Urothelium cell line (cell line): ENCODE data around the gene PBX1.

ENCODE experiments used
- DNase-seq: peaks from one replicate; pipeline ENCODE4 v3.0.0; 2011; ENCODE audit warnings: low spot score, mixed read lengths
- FAIRE-seq: peaks from 2 replicates; lab custom pipeline; 2011; peaks lifted over from hg19 to GRCh38; lab: Jason Lieb, UNC

PBX1 gene

GRCh38 chr1:164841702-164842465 is 282.9 kb downstream of the PBX1 start:
- no peak for DNase-seq
- no peak for FAIRE-seq

- DNase-seq = no peak
- FAIRE-seq = no peak
Observed at GRCh38 chr1:164842870-164843269, 283.9 kb downstream of the PBX1 start.

- FAIRE-seq (no peak), DNase-seq (no peak)
Observed at GRCh38 chr1:164843743-164844500, 284.9 kb downstream of the PBX1 start.

- FAIRE-seq = no peak
Observed at GRCh38 chr1:164846731-164847691, 288.0 kb downstream of the PBX1 start.

GRCh38 chr1:164853146-164853545 is 294.2 kb downstream of the PBX1 start:
- FAIRE-seq = no peak

More at GRCh38 chr1:164846731-164847691, 288.0 kb downstream of the PBX1 start:
- DNase-seq = no peak

GRCh38 chr1:164855716-164856329 is 296.8 kb downstream of the PBX1 start:
- FAIRE-seq (no peak), DNase-seq (no peak)

More at GRCh38 chr1:164853146-164853545, 294.2 kb downstream of the PBX1 start:
- DNase-seq = no peak

GRCh38 chr1:164856381-164856780 is 297.4 kb downstream of the PBX1 start:
- FAIRE-seq (no peak), DNase-seq (no peak)

GRCh38 chr1:164857439-164857838 is 298.5 kb downstream of the PBX1 start:
- DNase-seq = no peak
- FAIRE-seq = no peak

- DNase-seq = no peak
Observed at GRCh38 chr1:164858096-164858632, 299.2 kb downstream of the PBX1 start.

GRCh38 chr1:164861632-164862031 is 302.6 kb downstream of the PBX1 start:
- no peak for DNase-seq
- FAIRE-seq = no peak

More at GRCh38 chr1:164858096-164858632, 299.2 kb downstream of the PBX1 start:
- FAIRE-seq = no peak

GRCh38 chr1:164863056-164863455 is 304.1 kb downstream of the PBX1 start:
- FAIRE-seq (no peak), DNase-seq (no peak)

- FAIRE-seq (no peak), DNase-seq (no peak)
Observed at GRCh38 chr1:164864161-164864560, 305.2 kb downstream of the PBX1 start.

- DNase-seq = no peak
- FAIRE-seq = no peak
Observed at GRCh38 chr1:164865385-164865784, 306.4 kb downstream of the PBX1 start.

GRCh38 chr1:164867590-164867989 is 308.6 kb downstream of the PBX1 start:
- FAIRE-seq (no peak), DNase-seq (no peak)

GRCh38 chr1:164868990-164869389 is 310.0 kb downstream of the PBX1 start:
- no peak for DNase-seq
- FAIRE-seq = no peak

- FAIRE-seq = no peak
- DNase-seq = no peak
Observed at GRCh38 chr1:164875518-164875917, 316.5 kb downstream of the PBX1 start.

- FAIRE-seq = no peak
- no peak for DNase-seq
Observed at GRCh38 chr1:164876398-164877116, 317.6 kb downstream of the PBX1 start.

- no peak for FAIRE-seq
- DNase-seq = no peak
Observed at GRCh38 chr1:164880199-164880598, 321.2 kb downstream of the PBX1 start.

- no peak for DNase-seq
- no peak for FAIRE-seq
Observed at GRCh38 chr1:164880644-164881043, 321.7 kb downstream of the PBX1 start.

GRCh38 chr1:164885311-164885710 is 326.3 kb downstream of the PBX1 start:
- no peak for FAIRE-seq

More at GRCh38 chr1:164885311-164885710, 326.3 kb downstream of the PBX1 start:
- DNase-seq = no peak
